ENCODE results near the gene CNTNAP1.

The CNTNAP1 gene

DNA sequence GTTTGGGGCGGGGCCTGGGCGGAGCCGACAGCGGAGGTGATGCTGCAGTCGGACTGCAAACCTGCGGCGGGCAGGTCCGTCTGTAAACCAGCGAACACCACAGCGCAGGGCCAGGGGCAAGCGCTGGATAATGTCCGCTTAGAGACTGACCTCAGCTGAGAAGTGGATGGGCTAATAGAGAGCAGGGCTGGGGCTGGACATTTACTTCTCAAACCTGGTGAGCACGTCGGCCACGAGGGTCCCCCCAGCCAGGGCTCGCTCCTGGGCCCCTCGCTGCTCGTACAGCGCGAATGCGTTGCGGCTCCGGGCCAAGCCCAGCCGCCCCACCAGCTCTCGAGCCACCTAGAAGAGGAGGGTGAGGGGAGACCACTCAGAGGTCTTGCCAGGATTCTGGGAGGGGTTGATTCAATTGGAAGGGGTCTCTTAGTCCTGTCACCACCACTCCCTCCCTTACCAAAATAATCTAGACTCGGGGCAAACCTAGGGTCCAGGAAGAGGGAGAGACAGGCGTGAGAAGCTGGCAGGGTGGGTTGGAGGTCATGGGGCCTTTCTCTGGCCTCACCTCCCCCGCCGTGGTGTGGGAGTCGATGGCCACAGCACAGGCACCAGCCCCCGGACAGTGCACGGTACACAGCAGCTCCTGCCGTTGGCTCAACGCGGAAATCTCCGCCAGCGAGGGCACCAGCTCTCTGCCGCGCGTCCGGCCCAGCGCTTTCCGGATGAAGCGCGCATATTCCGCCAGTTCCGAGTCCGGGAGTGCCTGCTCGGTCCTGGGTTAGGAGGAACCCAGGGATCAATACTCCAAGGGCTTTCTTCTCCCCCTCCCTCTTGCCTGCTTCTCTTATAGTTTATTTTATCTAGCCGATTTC, 11.3 kb upstream of the CNTNAP1 start:
- DNase-seq = no peak

DNA sequence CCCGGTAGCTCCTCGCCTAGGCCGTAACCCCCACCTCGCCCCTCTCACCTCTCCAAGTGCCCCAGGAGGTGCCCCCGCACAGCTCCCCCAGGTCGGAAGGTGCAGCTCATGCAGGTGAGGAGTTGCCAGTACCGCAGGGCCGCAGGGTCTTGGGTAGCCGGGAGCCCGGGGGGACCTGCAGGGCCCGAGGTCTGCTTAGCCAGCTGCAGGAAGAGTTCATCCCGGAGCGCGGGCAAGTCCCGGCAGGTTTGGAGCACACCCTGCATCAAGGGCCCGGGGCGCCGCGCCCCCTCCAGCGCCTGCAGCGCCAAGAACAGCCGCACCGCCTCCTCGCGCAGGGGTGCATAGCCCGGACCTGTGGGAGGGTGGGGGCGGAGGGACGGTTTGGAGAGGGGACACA, 10.3 kb upstream of the CNTNAP1 start:
- no peak for DNase-seq

- no peak for DNase-seq
Observed at GRCh38 chr17:42673266-42673884, 9.0 kb upstream of the CNTNAP1 start.

GRCh38 chr17:42673885-42674754, 8.2 kb upstream of the CNTNAP1 start:
- no peak for DNase-seq

DNA sequence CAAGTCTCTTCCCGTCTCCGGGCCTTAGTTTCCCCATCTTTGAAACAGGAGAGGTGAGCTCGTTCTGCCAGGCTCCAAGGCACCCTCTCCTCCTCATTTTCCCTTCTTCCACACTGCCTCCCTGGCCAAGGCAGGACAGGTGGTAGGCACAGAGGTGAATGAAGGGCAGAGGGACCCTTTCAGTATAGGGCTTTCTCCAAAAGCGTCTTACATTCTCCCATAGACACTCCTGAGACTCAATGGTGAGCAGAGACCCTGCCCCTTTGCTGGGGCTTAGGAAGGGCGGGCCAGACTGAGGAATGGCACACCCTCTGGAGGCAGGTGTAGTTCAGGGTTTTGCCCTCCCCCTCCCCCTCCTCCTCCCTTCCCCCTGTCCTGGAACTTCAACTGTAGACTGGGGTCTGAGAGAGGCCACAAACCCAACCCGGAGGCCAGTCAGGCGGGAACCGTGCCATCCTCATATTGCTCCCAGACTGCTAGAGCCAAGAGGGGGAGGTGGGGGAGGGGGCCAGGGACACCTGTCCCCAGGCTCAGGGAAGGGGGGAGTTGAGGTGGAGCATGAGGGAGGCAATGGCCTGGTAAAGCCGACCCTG, 7.5 kb upstream of the CNTNAP1 start:
- no peak for DNase-seq

GRCh38 chr17:42675348-42675964, 6.9 kb upstream of the CNTNAP1 start:
- no peak for DNase-seq

DNA sequence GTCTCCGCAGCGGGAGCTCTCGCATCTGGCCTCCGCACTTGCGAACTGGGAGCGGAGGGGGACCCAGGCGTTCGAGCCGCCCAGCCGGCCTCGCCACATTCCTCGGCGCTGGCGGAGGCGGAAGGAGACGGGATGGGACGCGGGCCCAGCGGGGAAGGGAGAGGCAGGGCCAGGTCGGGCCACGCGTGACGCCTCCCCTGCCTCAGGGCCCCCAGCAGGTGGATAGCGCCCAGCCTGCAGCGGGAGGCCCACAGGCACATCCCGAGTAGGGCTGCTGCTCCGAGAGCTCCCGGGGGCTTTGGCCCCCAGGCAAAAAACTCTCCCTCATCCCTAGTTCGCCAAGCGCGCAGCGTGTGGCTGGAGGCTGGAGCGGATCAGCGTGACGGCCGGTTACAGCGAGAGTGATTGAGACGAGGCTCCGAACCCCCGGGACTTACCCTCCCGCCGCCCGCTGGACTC, 6.3 kb upstream of the CNTNAP1 start:
- no peak for DNase-seq

DNA sequence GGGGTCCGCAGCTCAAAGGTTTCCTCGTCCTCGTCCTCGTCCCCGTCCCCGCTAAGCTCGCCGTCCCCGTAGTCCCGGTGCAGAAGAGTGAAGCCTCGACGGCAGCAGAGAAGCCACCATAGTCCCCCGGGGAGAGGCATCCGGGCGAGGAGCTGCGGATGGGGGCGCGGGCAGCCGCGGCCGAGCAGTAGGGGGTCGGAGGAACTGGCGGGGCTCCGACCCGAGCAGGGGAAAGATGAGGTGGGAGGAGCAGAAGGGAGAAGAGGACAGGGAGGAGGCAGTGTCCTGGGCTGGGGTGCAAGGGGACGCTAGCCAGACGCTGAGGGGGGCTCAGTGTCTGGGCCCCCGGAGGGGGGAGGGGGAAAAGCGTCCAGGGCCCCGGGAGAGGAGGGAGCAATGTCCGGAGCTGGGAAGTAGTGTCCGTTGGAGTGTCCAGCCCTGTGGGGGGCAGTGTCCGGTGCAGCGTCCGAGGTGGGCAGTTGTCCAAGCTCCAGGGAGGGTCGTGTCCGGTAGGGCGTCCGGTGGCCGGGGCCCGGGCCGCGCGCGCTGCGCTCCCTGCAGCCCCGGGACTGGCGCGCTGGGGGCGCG, 5.8 kb upstream of the CNTNAP1 start, which contains the start of gene PLEKHH3:
Gene PLEKHH3, minus strand, starts transcription at position 571 of the 588 bp plus-strand sequence. Its CDS starts 431 bp downstream, at position 140.
- no peak for DNase-seq

GRCh38 chr17:42677012-42677857, 5.1 kb upstream of the CNTNAP1 start:
- DNase-seq = peak; percentile 99

DNA sequence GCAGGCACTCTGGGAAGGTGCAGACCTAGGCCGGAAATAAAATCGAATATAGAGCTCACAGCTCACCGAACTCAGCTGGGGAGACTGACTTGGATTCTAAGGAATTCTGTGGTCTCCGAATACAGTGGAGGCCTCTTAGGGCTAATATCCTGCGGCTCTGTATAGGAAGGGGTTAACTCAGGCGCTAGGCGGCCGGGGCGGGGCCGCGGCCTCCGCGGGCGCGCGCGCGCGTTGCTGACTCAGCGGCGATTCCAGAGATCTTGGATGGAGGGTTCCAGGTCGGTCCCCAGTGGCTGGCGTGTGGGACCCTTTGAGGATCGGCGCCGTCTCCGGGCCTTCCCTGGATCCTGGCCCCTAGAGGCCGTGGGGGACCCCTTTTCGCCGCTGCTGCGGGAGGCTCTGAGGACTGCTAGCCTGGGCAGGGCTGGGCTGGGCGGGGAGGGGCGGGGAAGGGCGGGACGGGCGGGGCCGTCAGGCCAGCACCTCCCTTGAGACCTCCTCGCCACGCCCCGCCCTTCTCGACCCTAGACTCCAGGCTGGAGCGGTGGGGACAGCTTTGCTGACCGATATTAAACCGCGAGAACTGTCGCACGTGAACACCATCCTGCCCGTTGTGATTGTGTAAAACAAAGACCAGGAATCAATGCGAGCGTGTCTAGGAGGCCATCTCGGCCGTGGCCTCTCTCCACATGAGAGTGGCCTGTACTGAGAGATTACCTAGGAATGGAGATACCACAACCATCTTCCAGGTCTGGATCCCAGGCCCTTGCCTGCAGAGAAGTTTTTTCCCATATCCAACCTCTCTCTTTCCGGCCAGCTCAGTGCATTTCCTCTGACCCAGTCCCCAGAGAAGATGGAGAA, 4.2 kb upstream of the CNTNAP1 start:
- peak; percentile 82 for DNase-seq

GRCh38 chr17:42678951-42679491, 3.3 kb upstream of the CNTNAP1 start:
- peak; percentile 48 for DNase-seq

GRCh38 chr17:42679492-42680330, 2.6 kb upstream of the CNTNAP1 start:
- peak; percentile 77 for DNase-seq

GRCh38 chr17:42680331-42680808, 2.0 kb upstream of the CNTNAP1 start:
- no peak for DNase-seq

DNA sequence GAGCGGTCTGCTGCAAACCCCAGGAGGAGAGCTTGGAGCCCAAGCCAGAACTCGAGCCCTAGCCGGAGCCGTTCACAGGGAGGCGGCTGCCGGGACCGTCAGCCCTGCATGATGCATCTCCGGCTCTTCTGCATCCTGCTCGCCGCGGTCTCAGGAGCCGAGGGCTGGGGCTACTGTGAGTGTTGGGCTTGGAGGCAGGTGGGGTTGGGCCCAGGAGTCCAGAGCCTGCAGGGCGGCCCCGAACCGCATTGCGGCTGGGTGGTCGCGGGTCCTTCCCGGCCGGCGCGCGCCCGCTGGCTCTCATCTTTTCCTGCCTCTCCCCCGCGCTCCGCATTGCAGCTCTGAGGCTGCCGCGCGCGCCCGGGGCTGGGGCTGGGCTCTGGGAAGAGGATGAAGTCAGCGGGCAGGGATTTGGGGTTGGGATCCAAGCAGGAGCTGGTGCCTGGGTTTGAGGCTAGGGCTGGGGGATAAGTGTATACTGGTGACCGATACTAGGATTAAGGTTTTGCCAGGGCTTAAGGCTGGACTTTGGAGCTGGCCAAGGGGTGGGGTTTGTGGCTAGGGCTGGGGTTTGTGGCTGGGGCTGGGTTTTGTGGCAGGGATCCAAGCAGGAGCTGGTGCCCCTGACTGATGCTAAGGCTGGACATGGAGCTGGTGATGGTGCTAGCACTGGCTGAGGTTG, 532 bp downstream of the CNTNAP1 start:
- DNase-seq = no peak

DNA sequence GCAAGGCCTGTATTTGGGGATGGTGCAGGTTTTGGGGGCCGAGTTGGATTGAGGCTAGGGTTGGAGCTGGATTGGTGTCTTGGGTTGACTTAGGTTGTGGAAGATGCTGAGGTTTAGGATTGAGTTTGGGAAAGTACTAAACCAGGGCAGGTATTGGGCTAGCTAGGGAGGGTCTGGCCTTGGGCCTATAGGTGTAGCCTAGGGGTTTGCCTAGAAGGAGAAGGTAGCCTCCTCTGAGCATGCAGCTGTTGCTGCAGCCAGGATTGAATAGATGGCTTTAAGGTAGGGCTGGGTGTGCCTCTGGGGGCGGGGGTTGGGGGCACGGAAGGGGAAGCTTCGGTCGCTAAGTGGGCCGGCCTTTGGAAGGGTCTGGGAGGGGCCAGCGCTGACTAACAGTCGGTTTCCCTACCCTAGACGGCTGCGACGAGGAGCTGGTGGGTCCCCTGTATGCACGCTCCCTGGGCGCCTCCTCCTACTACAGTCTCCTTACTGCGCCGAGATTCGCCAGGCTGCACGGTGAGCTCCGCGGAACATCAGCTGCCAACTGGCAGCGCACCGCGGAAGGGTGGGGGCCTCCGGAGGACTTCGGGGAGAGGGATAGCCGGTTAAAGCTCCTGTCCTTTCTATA, 1.2 kb downstream of the CNTNAP1 start:
- DNase-seq = no peak

DNA sequence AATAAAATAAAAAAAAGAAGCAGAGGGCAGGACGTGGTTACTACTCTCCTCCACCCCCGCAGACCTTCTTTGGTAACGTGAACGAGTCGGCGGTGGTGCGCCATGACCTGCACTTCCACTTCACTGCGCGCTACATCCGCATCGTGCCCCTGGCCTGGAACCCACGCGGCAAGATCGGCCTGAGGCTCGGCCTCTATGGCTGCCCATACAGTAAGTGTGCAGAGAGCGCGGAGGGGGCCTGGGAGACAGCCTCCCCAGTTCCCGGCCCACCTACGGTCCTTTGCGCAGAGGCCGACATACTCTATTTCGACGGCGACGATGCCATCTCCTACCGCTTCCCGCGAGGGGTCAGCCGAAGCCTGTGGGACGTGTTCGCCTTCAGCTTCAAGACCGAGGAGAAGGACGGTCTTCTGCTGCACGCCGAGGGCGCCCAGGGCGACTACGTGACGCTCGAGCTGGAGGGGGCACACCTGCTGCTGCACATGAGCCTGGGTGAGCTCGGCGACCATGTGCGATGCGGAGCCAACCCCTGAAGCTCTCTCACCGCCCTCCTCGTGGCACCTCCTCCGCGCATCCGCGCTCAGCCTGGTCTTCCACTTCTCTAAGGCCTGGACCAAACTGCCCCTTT, 2.7 kb downstream of the CNTNAP1 start:
- no peak for DNase-seq

DNA sequence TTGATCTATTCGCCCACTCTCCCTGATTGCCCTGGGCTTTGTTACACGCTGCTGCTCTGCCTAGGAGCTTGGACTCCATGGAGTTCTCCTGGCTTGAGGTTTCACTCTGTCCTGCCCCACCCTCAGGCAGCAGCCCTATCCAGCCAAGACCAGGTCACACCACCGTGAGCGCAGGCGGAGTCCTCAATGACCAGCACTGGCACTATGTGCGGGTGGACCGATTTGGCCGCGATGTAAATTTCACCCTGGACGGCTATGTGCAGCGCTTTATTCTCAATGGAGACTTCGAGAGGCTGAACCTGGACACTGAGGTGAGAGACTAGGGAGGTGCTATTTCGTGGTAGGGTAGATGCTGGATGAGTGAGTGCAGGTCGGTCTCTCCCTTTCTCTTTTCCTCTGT, 3.5 kb downstream of the CNTNAP1 start:
- no peak for DNase-seq

Data from activated naive CD4-positive, alpha-beta T cell treated with anti-CD3 and anti-CD28 coated beads, Interleukin-2, amount 50 U/mL, for 16 hours (primary cell).